HL-60/S4 treated with phorbol 12-myristate 13-acetate at 8.2 ng/mL for 4 days and 3 days (cell line): ENCODE data around the gene NAGA.
"Not testable (repeated sequence)": the region's sequence is repeated elsewhere in the genome, so short reads cannot be mapped to it uniquely, and the experiment has no call there.

ENCODE experiments used
- in situ Hi-C: fragments of 300-500 bp; cut with MboI; formaldehyde crosslinking; loops from 2 replicates; pipeline ENCODE4 v1.15.0; 2022; ENCODE audit warnings: low sequenced_read_pairs

NAGA gene

DNA sequence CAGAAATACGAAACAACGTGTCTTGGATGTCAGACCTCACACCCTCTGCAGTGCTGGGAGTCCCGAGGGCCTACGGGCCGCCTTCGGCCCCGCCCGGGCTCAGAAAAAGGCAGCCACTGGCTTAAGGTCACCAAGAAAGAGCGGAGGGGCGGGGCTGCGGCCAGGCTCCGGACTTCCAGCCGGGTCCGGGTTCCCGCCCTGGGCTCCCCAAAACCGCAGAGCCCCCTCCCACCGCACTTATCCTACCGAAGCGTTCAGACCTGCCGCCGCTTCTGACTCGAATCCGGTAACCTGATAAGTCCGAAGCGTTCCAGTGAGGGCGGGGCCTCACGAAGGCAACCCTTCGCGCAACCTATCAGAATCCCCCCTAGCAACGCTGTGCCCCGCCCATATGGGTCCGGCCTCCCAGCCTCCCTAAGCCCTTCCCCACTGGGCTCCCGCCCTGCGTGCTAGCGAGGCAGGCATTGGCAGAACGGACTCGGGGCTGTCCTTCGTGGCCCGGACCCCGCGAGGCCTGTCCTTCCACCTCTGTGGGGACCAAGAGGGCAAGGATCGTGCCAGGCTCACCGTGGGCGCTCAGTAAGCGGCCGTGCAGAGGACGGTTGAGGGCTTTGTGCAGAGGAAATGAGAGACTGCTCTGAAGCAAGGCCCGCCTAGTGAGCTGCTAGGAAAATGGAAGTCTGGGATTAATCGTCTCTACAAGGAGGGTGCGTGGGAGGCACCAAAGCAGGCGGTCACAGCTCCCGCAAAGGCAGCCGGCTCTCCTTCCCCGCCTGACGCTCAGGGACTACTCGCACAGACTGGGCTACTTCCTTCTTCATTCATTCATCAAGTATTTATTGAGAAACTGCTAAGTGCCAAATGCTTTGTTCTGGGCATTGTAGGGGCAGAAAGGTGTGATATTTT is at the start of gene NAGA:
Gene NAGA, minus strand, starts transcription at position 296 of the 906 bp plus-strand sequence. CDS start 515 bp downstream, outside the sequence.
- in situ Hi-C loops: no loop called here

DNA sequence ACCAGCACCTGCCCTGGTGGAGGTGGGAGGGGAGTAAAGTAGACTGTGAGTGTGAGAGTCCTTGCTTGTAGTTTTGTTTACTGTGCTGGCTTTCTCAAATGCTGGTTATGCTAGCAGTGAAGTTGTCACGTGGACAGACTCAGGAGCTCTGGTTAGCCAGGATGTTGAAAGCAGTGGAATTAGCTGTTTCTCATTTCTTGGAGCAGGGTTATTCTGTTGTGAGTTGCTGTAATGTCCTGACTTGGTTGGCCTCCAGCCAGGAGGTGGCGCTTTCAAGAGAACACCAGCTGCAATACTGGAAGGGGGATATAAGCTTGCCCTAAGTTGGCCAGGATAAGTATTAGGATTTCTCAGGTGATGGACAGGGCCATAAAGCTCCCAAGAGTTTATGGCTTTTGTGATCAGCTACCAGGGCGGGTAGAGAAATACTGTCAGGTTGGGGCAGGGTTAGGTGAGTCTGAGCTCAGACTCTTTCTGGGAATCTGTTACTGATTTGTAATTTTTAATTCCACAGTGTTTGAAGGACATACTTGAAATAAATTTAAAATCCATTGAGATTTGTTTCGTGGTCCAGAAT is 46.3 kb upstream of the NAGA start:
- in situ Hi-C loops: no loop called here

DNA sequence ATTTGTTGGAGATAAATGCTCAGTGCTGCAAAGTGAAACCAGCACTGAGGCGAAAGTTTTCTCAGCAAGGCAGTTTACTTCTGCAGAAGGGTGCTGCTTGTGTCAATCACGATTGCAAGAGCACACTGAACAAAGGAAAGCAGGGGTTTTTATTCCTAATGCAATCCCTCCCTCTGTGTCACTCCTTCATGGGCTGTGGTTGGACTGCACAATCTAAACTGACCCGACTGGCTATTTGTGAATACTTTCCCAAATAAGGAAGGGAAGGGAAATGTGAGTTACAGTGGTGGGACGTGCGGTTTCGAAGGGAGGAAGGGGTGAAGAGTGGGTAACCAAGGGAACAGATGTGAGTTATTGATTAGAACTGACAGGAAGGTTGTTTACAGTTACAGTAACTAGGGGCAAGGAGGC is 44.8 kb upstream of the NAGA start:
- in situ Hi-C loops: not testable (repeated sequence)

DNA sequence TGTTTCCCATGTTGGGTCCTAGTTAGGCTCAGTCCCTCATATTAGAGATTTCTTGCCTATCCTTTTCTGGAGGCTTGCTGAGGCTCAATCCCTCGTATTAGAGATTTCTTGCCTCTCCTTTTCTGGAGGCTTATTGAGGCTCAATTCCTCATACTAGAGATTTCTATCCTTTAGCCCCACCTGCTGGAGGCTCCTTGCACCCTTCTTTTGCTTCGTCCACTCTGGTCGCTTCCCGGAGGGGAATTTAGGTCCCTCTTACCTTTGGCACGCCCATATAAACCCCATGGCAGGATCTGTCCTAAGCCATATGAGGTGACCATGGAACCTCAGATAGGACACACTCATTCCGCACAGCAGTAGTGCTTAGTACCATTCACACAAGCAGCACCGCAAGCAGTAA is 44.1 kb upstream of the NAGA start:
- in situ Hi-C loops: no loop called here

DNA sequence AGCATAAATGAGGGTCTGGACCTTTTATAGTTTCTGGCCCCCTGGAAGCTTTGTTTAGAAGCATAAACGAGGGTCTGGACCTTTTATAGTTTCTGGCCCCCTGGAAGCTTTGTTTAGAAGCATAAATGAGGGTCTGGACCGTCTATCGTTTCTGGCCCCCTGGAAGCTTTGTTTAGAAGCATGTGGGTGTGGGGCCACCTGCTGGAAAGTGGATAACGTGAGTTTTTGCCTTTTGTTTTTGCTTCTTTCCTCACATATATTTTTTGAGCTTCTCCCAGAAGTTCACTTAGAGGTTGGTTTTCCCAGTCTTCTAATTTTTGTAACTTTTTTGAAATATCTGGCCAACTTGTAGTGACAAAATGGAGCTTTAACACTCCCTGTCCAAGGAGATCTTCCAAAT is 42.2 kb upstream of the NAGA start:
- in situ Hi-C loops: not testable (repeated sequence)

DNA sequence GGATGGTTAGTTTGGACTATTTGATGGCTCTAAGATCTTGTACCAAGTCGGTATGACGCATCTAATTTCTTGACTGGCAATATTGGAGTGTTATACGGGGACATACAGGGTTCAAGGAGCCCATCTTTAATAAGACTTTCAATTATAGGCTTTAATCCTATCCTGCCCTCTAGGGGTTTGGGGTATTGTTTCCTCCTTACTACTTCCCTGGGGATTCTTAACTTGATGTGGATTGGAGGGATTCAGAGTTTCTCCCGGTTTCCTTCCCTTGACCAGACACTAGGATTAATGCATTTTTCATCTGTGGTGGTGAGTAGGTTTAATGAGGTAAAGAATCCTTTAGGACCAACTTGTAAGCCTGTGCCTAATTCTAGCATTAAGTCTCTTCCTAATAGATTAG is 41.2 kb upstream of the NAGA start:
- in situ Hi-C loops: no loop called here

DNA sequence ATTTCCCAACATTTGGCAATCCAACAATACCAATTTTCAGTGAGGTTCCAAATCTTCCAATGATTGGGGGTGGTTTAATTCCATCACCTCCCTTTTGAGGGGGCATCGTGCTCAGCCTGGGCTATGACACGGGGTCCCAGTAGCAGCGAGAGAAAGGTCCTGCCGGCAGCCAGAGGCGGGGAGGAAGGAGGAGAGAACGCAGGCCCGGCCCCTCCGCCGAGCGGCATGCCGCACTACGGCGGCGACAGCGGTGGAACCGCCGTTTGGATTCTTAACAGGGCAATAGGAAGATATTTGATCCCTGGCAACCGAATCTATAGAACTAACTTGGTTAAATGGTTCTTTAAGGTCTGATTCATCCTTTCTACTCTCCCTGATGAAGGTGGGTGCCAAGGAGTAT is 38.2 kb upstream of the NAGA start:
- in situ Hi-C loops: no loop called here

DNA sequence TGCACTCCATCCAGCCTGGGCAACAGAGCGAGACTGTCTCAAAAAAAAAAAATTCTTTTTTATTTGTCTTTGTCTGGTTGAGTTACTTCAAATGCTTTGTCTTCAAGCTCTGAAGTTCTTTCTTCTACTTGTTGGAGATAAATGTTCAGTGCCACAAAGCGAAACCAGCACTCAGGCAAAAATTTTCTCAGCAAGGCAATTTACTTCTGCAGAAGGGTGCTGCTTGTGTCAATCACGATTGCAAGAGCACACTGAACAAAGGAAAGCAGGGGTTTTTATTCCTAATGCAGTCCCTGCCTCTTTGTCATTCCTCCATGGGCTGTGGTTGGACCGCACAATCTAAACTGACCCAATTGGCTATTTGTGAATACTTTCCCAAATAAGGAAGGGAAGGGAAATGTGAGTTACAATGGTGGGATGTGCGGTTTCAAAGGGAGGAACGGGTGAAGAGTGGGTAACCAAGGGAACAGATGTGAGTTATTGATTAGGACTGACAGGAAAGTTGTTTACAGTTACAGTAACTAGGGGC is 33.8 kb upstream of the NAGA start:
- in situ Hi-C loops: not testable (repeated sequence)

DNA sequence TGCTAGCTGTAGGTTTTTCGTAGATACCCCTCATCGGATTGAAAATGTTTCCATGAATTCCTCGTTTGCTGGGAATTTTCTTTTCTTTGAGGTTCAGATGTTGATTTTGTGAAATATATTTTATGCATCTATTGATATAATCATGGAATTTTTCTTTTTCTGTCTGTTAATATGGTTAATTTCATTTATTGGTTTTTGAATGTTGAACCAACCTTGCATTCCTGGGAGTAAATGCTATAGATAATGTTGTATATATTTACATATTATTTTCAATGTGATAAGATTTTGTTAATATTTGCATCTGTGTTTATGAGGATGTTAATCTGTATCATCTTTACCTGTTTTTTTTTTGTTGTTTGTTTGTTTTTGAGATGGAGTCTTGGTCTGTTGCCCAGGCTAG is 30.6 kb upstream of the NAGA start:
- in situ Hi-C loops: no loop called here

DNA sequence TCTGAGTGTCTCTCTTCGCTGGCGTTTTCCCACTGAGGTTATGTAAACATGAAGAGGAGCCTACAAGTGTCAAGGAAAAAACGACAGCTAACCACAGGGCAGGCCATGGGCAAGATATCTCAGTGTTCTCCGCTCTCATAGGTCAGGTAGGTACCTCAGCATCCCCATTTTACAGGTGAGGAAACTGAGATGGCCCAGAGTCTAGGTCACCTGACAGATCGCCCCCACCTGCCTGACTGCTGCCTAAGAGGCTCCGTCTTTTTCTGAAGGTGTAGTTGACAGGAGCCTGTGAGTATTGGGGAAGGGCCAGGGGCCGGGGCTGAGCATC is 20.8 kb upstream of the NAGA start:
- in situ Hi-C loops: no loop called here

DNA sequence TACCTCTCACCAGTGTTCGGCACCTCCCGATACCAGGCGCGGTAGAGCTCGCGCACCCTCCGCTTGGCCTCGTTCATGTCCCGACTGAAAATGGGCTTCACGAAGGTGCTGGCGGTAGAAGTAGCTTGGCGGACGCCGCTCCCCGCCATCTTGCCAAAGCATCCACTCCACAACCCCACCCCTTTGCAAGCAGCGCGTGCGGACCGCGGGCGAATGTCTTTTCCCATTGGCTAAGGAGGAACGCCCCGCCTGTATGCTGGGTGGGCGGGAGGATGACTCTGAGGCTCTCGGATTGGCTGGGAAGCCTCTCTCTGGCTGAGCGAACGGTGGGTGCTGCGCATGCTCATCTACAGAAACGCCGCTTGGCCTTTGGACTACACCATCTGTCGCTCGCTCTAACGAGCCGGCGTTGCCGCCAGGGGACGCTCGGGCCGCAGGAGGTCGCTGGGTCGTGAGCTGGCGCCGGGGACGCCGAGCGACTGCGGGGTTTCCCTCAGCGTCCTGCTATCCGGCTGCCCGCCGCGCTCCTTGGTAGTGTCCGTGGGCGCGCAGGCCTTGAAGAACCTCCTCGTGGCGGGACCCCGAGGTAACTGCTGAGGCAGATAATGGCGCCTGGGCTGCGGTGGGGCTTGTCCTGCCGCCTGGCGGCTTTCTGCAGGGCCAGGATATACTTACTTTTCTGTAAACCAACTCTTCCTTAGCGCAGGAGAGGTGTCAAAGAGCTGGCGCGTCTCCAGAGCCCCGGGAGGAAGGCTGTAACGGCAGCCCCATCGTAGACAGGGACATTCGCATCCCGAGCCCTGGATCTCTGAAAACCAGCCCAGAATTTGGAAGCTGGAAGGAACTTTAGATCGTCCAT is 20.2 kb upstream of the NAGA start, which contains the start of gene NDUFA6:
Gene NDUFA6, minus strand, starts transcription at position 177 of the 859 bp plus-strand sequence. Its CDS starts 28 bp downstream, at position 149.
- in situ Hi-C loops: no loop called here

DNA sequence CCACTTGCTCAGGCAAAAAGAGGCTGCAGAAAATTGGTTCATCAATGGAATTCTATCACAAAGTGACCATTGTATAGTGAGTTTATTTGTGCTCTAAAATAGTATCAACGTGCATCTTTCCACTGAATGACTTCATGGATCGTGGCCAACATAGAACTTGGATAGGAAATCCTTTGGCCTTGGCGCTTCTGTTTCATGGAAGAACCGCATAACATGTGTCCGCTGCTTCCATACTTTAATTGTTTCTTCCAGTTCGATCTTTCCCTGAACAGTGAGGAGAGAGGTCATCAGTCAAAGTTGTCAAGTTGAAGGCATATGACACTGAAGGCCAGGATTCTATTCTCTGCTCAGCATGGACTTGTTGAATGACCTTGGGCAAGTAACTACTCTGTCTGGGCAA is 15.4 kb upstream of the NAGA start:
- in situ Hi-C loops: no loop called here

DNA sequence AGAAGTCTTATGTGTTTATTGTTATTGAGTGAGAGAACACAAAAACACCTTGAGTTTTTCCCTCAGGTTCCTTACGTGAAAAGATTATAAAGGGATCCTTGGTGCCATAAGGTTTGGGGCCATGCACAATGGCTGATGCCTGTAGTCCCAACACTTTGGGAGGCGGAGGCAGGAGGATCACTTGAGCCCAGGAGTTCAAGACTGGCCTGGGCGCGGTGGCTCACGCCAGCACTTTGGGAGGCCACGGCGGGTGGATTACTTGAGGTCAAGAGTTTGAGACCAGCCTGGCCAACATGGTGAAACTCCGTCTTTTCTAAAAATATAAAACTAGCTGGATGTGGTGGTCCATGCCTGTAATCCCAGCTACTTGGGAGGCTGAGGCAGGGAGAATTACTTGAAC is 14.3 kb upstream of the NAGA start:
- in situ Hi-C loops: no loop called here

DNA sequence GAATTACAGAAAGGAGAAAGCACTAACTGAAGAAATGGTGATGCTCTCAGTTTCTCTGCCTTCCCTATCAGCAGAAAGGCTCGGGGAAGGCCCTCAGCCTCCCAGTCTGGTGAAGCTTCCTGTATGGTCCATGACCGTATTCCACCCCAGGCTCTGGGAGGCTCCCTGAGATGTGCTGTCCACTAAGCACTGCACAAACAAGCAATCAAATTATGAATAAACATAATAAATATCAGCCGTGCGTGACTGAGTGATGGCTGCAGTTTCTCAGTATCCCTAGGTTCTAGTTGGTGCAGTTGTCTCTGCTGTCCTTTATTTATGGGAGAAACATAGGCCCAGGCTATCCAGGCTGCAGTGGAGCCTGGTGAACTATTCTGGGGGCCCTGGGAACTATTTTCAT is 12.5 kb upstream of the NAGA start:
- in situ Hi-C loops: no loop called here

DNA sequence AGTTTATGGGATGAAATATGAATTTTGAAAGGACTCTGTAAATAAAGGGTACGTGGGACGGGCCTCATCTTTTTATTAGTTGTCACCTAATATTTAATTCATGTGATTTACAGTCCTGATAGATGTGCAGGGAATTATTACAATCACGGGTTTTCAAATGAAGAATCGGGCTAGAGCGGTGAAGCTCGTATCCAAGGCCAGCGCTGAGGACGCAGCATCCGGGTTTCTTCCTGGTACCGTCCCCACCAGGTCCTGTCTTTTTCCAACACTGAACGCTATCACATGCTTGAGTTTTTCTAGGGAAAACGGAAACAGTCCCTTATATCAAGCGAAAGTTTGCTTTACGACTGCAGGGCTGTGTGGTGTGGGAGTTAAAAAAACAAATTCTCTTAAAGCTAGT is 9.7 kb upstream of the NAGA start:
- in situ Hi-C loops: no loop called here

DNA sequence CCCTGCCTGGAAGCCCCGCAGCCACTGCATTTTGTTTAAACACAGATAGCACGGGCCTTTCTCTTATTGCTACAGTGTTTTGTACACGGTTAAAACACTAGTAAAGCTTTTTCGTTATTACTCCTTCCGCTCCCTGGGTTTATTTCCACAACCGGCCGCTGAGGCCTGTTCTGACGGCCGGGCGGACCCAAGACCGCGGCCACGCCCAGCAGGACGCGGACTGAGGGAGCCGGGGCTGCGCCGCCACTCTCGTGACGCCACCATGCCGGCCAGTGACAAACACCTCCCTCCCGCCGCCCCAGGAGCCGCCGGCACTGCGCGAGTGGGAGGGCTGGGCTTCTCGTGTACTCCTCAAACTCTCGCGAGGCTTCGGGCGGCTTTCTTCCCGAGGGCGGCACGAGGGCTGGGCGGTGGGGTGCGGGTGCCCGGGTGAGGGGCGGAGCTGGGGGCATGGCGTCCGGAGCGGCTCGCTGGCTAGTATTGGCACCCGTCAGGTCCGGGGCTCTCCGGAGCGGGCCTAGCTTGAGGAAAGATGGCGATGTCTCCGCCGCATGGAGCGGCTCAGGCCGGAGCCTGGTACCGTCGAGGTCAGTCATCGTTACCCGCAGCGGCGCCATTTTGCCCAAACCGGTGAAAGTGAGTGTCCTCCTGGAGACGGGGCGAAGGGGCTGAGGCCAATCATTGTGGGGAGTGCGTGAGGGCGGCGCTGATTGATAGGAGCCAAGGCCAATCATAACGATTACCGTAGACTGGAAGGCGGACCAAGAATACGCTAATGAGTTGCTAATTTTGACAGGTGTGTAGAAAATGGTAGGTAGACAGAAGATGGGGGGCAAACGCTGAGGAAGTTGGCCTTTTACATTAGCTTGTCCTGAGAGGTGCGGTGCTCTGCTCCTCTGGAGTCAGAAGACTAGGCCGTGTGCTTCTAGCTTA is 9.0 kb upstream of the NAGA start, which contains the start of gene SMDT1:
Gene SMDT1, plus strand, starts transcription at position 382 of the 933 bp plus-strand sequence. Its CDS starts 69 bp downstream, at position 451.
- in situ Hi-C loops: no loop called here

DNA sequence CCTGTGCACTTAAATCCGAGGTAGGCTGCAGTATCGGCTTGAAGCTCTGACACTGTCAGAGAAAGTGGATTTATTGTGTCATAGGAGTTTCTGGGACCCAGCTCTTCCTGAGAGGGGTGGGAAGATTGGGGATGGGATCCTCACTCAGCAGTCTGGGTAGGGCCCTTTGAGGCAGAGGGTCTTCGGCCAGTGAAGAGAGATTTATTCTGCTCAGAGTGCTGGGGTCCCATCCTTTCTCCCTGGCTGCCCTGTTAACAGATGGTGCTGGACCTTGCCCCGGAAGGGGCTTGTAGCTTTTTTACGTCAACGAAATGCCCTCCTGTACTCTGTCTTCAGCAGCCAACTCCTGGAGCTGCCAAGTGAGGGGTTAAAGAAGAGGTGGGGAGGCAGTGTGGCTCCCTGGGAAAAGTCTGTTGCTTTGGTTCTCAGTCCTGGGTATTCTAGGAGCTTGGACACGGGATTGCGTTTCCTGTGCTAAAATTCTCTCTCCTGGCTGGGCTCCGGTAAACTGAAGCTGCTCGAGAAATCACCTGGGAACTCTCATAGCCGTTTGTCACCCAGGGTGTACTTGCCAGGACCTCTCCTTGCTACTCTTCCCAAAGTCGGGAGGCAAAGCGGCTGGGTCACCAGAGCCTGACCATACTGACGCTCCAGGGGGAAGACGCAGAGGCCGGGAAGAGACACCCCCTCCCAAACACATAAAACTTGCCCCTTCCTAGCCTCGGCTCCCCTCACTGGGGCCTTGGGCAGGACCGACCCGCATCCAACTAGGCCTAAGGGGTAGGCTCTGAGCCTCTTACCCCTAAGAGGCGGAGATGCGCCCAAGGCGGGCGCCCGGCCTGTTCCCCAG is 8.1 kb upstream of the NAGA start:
- in situ Hi-C loops: no loop called here

DNA sequence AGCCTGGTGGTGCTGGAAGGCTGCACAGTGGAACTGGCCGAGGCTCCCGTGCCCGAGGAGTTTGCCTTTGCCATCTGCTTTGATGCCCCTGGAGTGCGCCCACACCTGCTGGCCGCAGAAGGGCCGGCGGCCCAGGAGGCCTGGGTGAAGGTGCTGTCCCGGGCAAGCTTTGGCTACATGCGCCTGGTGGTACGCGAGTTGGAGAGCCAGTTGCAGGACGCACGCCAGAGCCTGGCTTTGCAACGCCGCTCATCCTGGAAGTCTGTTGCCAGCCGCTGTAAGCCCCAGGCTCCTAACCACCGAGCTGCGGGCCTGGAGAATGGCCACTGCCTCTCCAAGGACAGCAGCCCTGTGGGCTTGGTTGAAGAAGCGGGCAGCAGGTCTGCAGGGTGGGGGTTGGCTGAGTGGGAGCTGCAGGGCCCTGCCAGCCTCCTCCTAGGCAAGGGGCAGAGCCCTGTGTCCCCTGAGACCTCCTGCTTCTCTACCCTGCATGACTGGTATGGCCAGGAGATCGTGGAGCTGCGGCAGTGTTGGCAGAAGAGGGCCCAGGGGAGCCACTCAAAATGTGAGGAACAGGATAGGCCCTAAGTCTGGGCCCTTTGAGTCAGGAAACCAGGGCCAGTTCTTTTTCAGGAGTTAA is 7.0 kb upstream of the NAGA start:
- in situ Hi-C loops: no loop called here
